HG03575 (cell line): Measurements from ENCODE around the gene PDCD11.
"Not testable (repeated sequence)": the region's sequence is repeated elsewhere in the genome, so short reads cannot be mapped to it uniquely, and the experiment has no call there.

ENCODE experiments used
- ATAC-seq: cut with Tn5 transposase; IDR thresholded peaks from one replicate; pipeline ENCODE4 v1.9.1; 2021; ENCODE audit not compliant: unreplicated experiment, insufficient number of reproducible peaks, low FRiP score; ENCODE audit errors: extremely low read depth

Gene PDCD11

GRCh38 chr10:103396067-103396788 is at the start of gene PDCD11, which contains the start of gene ATP5MK:
TSS of gene PDCD11 (plus strand) at chr10:103396626. CDS start at chr10:103398427, 1,801 bp downstream.
TSS of gene ATP5MK (minus strand) at chr10:103396475. CDS start at chr10:103392457, 4,018 bp downstream.
- peak; percentile 87 for ATAC-seq

- no peak for ATAC-seq
Measured at GRCh38 chr10:103350175-103350516, 46.3 kb upstream of the PDCD11 start.

GRCh38 chr10:103350517-103351260 is 45.7 kb upstream of the PDCD11 start, which contains the start of gene PCGF6:
TSS of gene PCGF6 (minus strand) at chr10:103351140. CDS start at chr10:103351066, 74 bp downstream.
- ATAC-seq: peak; percentile 33

GRCh38 chr10:103353281-103353680 is 43.1 kb upstream of the PDCD11 start:
- ATAC-seq: no peak

- ATAC-seq: not testable (repeated sequence)
Measured at GRCh38 chr10:103354567-103354966, 41.9 kb upstream of the PDCD11 start.

- no peak for ATAC-seq
Measured at GRCh38 chr10:103355906-103356599, 40.4 kb upstream of the PDCD11 start.

- not testable (repeated sequence) for ATAC-seq
Measured at GRCh38 chr10:103359493-103359892, 36.9 kb upstream of the PDCD11 start.

- not testable (repeated sequence) for ATAC-seq
Measured at GRCh38 chr10:103360791-103361190, 35.6 kb upstream of the PDCD11 start.

- no peak for ATAC-seq
Measured at GRCh38 chr10:103367379-103367781, 29.0 kb upstream of the PDCD11 start.

- peak; percentile 23 for ATAC-seq
Measured at GRCh38 chr10:103367782-103368518, 28.5 kb upstream of the PDCD11 start, which contains the start of gene TAF5. TSS of gene TAF5 (plus strand) at chr10:103367976. CDS start at chr10:103367990, 14 bp downstream.

GRCh38 chr10:103373544-103373943 is 22.9 kb upstream of the PDCD11 start:
- no peak for ATAC-seq

- ATAC-seq: no peak
Measured at GRCh38 chr10:103374263-103374662, 22.2 kb upstream of the PDCD11 start.

GRCh38 chr10:103382769-103383168 is 13.7 kb upstream of the PDCD11 start:
- no peak for ATAC-seq

- no peak for ATAC-seq
Measured at GRCh38 chr10:103394180-103394579, 2.2 kb upstream of the PDCD11 start.

- no peak for ATAC-seq
Measured at GRCh38 chr10:103395754-103396066, 716 bp upstream of the PDCD11 start.

GRCh38 chr10:103396789-103397087 is 312 bp downstream of the PDCD11 start:
- ATAC-seq: no peak

GRCh38 chr10:103397191-103397825 is 882 bp downstream of the PDCD11 start:
- no peak for ATAC-seq

GRCh38 chr10:103413564-103413963 is 17.1 kb downstream of the PDCD11 start:
- no peak for ATAC-seq

GRCh38 chr10:103415581-103415980 is 19.2 kb downstream of the PDCD11 start:
- no peak for ATAC-seq
